ENCODE data around the gene PSMG1. TPM values are rescaled to one million over a fixed set of nuclear protein-coding genes. Genes with fewer than 3 reads are reported as not detected.

Gene PSMG1
- total and polyA plus RNA-seq, 2 of the 8 experiments (the other 6 are each of a cell fraction or from before 2014, with no cell fraction given), result 50.7 to 93.7 TPM

- Histone ChIP-seq H3K23ac (ENCODE audit: insufficient read length) (no peak overlapping the region), H3K9ac (replicated peaks in 1 of 4; ENCODE audit: extremely low read depth in 1 of 4, low read depth in 3 of 4, low read length in 3 of 4) (no peak overlapping the region), H4K91ac (replicated peaks; ENCODE audit: insufficient read length, low read length) (no peak overlapping the region), H3K18ac (ENCODE audit: extremely low read depth, low read length) (0 out of 2 replicates have a peak overlapping the region, but pooled peaks have one; percentile 24), H2BK12ac (ENCODE audit: low read depth, low read length) (no peak overlapping the region), H3K79me2 (ENCODE audit: control insufficient read depth in 1 of 2, insufficient read depth in 2 of 2, low read length in 2 of 2) (no peaks in the 10 kb centered on the region), H2BK20ac (ENCODE audit: low read length) (no peak overlapping the region), H3K9me3 (ENCODE audit: insufficient read depth in 2 of 2, low read depth in 1 of 2, low read length in 1 of 2) (peaks cover 0 to 6% of the 10 kb centered on the region in 2 experiments; a peak in 1 of 4 replicates), H3K4me2 (ENCODE audit: insufficient read depth in 1 of 2, low read depth in 2 of 2, low read length in 2 of 2) (no peak overlapping the region), H3K36me3 (ENCODE audit: control insufficient read depth in 2 of 4, insufficient read depth in 4 of 4, low read length in 3 of 4) (no peaks in the 10 kb centered on the region), H3K56ac (replicated peaks; ENCODE audit: insufficient read length, low read depth, low read length) (no peak overlapping the region), H4K5ac (ENCODE audit: insufficient read length, low read depth, low read length) (no peak overlapping the region), H3K27me3 (replicated peaks in 1 of 4; ENCODE audit: control insufficient read depth in 3 of 4, extremely low read depth in 1 of 4, insufficient read depth in 3 of 4, low read length in 3 of 4) (no peaks in the 10 kb centered on the region), H3K23me2 (ENCODE audit: low read depth, low read length) (no peaks in the 10 kb centered on the region; the same call in 1 of the 2 replicates), H3K4me3 (ENCODE audit: extremely low read depth in 1 of 4, insufficient read depth in 2 of 4, low read depth in 3 of 4, low read length in 4 of 4) (no peak overlapping the region), H4K8ac (ENCODE audit: extremely low read depth, insufficient read depth, low read length) (no peak overlapping the region; the same call in 1 of the 2 replicates), H2BK120ac (replicated peaks; ENCODE audit: low read depth, low read length) (no peak overlapping the region), H3K79me1 (ENCODE audit: low read depth, low read length) (no peaks in the 10 kb centered on the region), H3K4me1 (replicated peaks in 1 of 4; ENCODE audit: control insufficient read depth in 3 of 4, insufficient read depth in 4 of 4, low read length in 3 of 4) (peaks cover 0 to 4% (median 2%) of the 10 kb centered on the region in 4 experiments; a peak in 5 of 7 replicates), H3K4ac (replicated peaks; ENCODE audit: insufficient read length, low read depth, low read length) (no peak overlapping the region), H2AK5ac (ENCODE audit: low read depth, low read length) (no peak overlapping the region), H2AFZ (ENCODE audit: low read length) (no peak overlapping the region), H4K20me1 (replicated peaks in 1 of 2; ENCODE audit: control insufficient read depth in 1 of 2, insufficient read depth in 2 of 2, low read length in 2 of 2) (peaks cover 0 to 5% of the 10 kb centered on the region in 2 experiments), H2BK5ac (ENCODE audit: low read depth, low read length) (no peak overlapping the region), H2BK15ac (ENCODE audit: low read length) (no peak overlapping the region), H3K14ac (ENCODE audit: insufficient read length) (no peak overlapping the region), H3K27ac (ENCODE audit: low read depth, low read length) (no peak overlapping the region)
- ChIA-PET CTCF (ENCODE audit: partially characterized antibody) (interaction anchor here (0.6 to 2.8 kb wide), 31 partner anchors 8 to 1051 kb away, joined by 3 to 18 read pairs (median 3); no protein-coding TSS in a partner anchor), POLR2A (ENCODE audit: partially characterized antibody) (interaction anchor here (0.7 to 1.2 kb wide), 2 partner anchors 21 to 739 kb away, joined by 3 to 5 read pairs; no protein-coding TSS in a partner anchor)
- DNase-seq (ENCODE audit: low read depth in 1 of 2, low spot score in 2 of 2) (no peak), FAIRE-seq (no peak)
- WGBS, 2 experiments (ENCODE audit: extremely low coverage in 1 of 2, insufficient coverage in 1 of 2, insufficient read length in 1 of 2, insufficient replicate concordance in 2 of 2, low coverage in 1 of 2, low lambda C conversion rate in 2 of 2, missing lambda C conversion rate in 1 of 2), result 78% methylated on average over 4 of the region's 4 CpGs; no CpG with 5 or more reads in 1 of the 2 experiments
- TF ChIP-seq CHD1 (IDR thresholded peaks at IDR 0.05; ENCODE audit: low read depth, low read length) (no peak), EGR1 (IDR thresholded peaks at IDR 0.05; ENCODE audit: borderline replicate concordance, low read depth, low read length) (no peak), E2F6 (IDR thresholded peaks at IDR 0.05) (no peak), HDAC6 (IDR thresholded peaks at IDR 0.05; ENCODE audit: low read depth, low read length) (no peak)
These were observed 56.8 kb downstream of the PSMG1 start for GRCh38 chr21:39126486-39126806.

Data from H1 (cell line).